ENCODE results near the gene GATA5.

GATA5 gene

DNA sequence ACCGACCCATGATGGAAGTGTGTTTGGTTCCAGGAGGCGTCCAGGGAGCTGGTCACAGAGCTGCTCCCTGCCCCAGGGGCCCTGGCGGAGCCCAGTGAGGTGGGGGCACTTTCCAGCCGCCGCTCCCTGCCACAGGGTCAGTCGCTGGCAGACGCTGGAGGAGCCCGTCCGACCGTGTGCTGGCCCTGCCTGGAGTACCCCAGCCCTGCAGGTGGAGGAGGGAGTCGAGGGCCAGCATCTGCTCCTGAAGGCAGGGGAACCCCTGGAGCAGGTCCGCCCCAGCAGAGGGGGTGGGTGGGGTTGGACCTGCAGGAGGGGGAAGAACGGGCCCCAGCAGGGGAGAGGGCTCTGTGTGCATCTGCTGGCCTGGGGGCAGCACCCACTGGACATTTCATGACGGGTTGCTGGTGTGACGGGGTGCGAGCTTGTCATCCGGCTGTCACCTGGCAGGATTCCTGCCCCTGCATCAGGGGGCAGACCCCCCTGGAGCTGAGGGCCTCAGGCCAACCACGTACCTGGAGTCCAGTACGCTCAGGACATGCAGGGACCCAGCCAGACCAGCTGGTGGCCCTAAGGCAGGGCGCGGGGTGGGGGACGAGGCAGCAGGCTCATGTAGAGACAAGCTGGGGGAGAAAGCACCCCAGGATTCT lies 32.3 kb upstream of the GATA5 start:
- no peak for TF ChIP-seq EZH2 (IDR thresholded peaks at IDR 0.05; ENCODE audit: borderline replicate concordance, low read length)
- TF ChIP-seq, protein P1, sequence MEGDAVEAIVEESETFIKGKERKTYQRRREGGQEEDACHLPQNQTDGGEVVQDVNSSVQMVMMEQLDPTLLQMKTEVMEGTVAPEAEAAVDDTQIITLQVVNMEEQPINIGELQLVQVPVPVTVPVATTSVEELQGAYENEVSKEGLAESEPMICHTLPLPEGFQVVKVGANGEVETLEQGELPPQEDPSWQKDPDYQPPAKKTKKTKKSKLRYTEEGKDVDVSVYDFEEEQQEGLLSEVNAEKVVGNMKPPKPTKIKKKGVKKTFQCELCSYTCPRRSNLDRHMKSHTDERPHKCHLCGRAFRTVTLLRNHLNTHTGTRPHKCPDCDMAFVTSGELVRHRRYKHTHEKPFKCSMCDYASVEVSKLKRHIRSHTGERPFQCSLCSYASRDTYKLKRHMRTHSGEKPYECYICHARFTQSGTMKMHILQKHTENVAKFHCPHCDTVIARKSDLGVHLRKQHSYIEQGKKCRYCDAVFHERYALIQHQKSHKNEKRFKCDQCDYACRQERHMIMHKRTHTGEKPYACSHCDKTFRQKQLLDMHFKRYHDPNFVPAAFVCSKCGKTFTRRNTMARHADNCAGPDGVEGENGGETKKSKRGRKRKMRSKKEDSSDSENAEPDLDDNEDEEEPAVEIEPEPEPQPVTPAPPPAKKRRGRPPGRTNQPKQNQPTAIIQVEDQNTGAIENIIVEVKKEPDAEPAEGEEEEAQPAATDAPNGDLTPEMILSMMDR (IDR thresholded peaks at IDR 0.05; ENCODE audit: low read length), result no peak
- Histone ChIP-seq H3K36me3 (ENCODE audit: insufficient read depth, low read length) (no peaks in the 10 kb centered on the region), H3K9me3 (ENCODE audit: low read length) (no peaks in the 10 kb centered on the region), H3F3A (ENCODE audit: insufficient read depth, low read length) (no peaks in the 10 kb centered on the region), H3K9me2 (ENCODE audit: low read depth, low read length) (no peaks in the 10 kb centered on the region), H4K20me1 (ENCODE audit: insufficient read depth, low read length) (no peaks in the 10 kb centered on the region), H2AFZ (ENCODE audit: low read length) (no peak overlapping the region), H3K79me2 (ENCODE audit: insufficient read depth, low read length) (no peaks in the 10 kb centered on the region), H3K27ac (ENCODE audit: low read depth, low read length, poor library complexity, severe bottlenecking) (no peak overlapping the region), H3K9ac (ENCODE audit: low read length) (no peak overlapping the region), H3K4me2 (ENCODE audit: low read length) (no peak overlapping the region), H3K4me3 (ENCODE audit: low read depth, low read length, poor library complexity, severe bottlenecking) (no peak overlapping the region), H3K27me3 (ENCODE audit: insufficient read depth, low read length) (no peaks in the 10 kb centered on the region), H3K4me1 (ENCODE audit: insufficient read depth, low read length, severe bottlenecking) (no peaks in the 10 kb centered on the region)

DNA sequence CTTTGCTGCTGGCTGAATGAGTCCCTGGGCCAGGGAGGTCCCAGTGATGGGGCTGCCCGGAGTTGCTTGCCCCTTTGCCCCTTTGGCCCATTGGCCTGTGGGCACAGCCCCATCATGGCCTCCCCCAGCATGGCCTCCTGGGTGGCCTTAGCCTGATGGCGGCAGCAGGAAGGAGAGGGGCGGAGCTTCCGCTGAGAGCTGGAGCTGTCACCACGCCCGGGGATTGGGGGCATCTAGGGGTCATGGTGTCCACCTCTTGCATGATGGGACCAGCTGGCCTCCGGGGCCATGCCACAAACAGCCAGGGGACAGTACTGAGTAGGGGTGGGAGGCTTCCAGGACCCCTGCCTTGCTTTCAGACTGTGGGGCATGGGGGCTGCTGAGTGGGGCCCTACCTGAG lies 31.5 kb upstream of the GATA5 start:
- no peak overlapping the region for H2AFZ ChIP-seq (ENCODE audit: low read length)
- no peak overlapping the region for H3K27ac ChIP-seq (ENCODE audit: low read depth, low read length, poor library complexity, severe bottlenecking)
- no peak overlapping the region for H3K4me3 ChIP-seq (ENCODE audit: low read depth, low read length, poor library complexity, severe bottlenecking)
- H3K9ac ChIP-seq (ENCODE audit: low read length), result no peak overlapping the region
- H3K9me2 ChIP-seq (ENCODE audit: low read depth, low read length), result no peaks in the 10 kb centered on the region
- H3K4me2 ChIP-seq (ENCODE audit: low read length), result no peak overlapping the region
- no peaks in the 10 kb centered on the region for H3K4me1 ChIP-seq (ENCODE audit: insufficient read depth, low read length, severe bottlenecking)
- H3K9me3 ChIP-seq (ENCODE audit: low read length), result no peaks in the 10 kb centered on the region
- H4K20me1 ChIP-seq (ENCODE audit: insufficient read depth, low read length), result no peaks in the 10 kb centered on the region
- H3K27me3 ChIP-seq (ENCODE audit: insufficient read depth, low read length), result no peaks in the 10 kb centered on the region
- H3K79me2 ChIP-seq (ENCODE audit: insufficient read depth, low read length), result no peaks in the 10 kb centered on the region
- no peaks in the 10 kb centered on the region for H3F3A ChIP-seq (ENCODE audit: insufficient read depth, low read length)
- H3K36me3 ChIP-seq (ENCODE audit: insufficient read depth, low read length), result no peaks in the 10 kb centered on the region
- TF ChIP-seq, protein P1 (IDR thresholded peaks at IDR 0.05; ENCODE audit: low read length), result no peak
- no peak for TF ChIP-seq EZH2 (IDR thresholded peaks at IDR 0.05; ENCODE audit: borderline replicate concordance, low read length)

DNA sequence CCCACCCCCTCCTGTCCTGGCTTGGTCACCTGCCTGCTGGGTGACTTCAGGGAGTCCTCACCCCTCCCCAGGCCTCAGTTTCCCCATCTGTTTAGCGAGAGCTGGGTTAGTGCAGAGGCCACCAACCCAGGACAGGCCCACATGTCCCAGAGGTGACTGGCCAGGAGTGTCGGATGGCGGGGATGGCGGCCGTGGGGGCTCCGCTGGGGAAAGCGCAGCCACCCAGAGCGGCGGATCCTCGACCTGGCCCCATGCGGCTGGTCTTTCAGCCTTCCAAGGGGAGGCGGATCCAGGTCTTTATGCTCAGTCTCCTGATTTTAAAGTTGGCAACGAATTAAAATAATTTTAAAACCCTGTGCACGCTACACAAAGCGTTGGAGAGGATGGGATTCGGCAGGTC lies 31.0 kb upstream of the GATA5 start:
- Histone ChIP-seq H3K9ac (ENCODE audit: low read length) (no peak overlapping the region), H3K27me3 (ENCODE audit: insufficient read depth, low read length) (no peaks in the 10 kb centered on the region), H3K4me2 (ENCODE audit: low read length) (no peak overlapping the region), H3K79me2 (ENCODE audit: insufficient read depth, low read length) (no peaks in the 10 kb centered on the region), H3K4me1 (ENCODE audit: insufficient read depth, low read length, severe bottlenecking) (no peaks in the 10 kb centered on the region), H3K4me3 (ENCODE audit: low read depth, low read length, poor library complexity, severe bottlenecking) (no peak overlapping the region), H3K9me3 (ENCODE audit: low read length) (no peaks in the 10 kb centered on the region), H3K9me2 (ENCODE audit: low read depth, low read length) (no peaks in the 10 kb centered on the region), H3F3A (ENCODE audit: insufficient read depth, low read length) (no peaks in the 10 kb centered on the region), H4K20me1 (ENCODE audit: insufficient read depth, low read length) (no peaks in the 10 kb centered on the region), H2AFZ (ENCODE audit: low read length) (no peak overlapping the region), H3K36me3 (ENCODE audit: insufficient read depth, low read length) (no peaks in the 10 kb centered on the region), H3K27ac (ENCODE audit: low read depth, low read length, poor library complexity, severe bottlenecking) (no peak overlapping the region)
- TF ChIP-seq, protein P1 (IDR thresholded peaks at IDR 0.05; ENCODE audit: low read length), result no peak
- no peak for TF ChIP-seq EZH2 (IDR thresholded peaks at IDR 0.05; ENCODE audit: borderline replicate concordance, low read length)
